Activated gamma-delta T cell (primary cell): Measurements from ENCODE around the gene TRAFD1.
"Not testable (repeated sequence)": the region's sequence is repeated elsewhere in the genome, so short reads cannot be mapped to it uniquely, and the experiment has no call there.

Experiments
- DNase-seq: peaks from one replicate; lab custom pipeline; 2025; lab: John Stamatoyannopoulos, UW

Gene TRAFD1

GRCh38 chr12:112158461-112159145 is 33.2 kb downstream of the TRAFD1 start:
- not testable (repeated sequence) for DNase-seq

DNA sequence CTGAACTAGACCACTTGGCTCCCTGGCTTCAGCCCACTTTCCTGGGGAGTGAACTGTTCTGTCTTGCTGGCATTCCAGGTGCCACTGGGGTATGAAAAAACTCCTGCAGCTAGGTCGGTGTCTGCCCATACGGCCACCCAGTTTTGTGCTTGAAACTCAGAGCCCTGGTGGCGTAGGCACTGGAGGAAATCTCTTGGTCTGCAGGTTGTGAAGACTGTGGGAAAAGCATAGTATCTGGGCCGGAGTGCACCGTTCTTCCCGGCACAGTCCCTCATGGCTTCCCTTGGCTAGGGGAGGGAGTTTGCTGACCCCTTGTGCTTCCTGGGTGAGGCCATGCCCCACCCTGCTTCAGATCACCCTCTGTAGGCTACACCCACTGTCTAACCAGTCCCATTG is 33.8 kb downstream of the TRAFD1 start:
- no peak for DNase-seq

DNA sequence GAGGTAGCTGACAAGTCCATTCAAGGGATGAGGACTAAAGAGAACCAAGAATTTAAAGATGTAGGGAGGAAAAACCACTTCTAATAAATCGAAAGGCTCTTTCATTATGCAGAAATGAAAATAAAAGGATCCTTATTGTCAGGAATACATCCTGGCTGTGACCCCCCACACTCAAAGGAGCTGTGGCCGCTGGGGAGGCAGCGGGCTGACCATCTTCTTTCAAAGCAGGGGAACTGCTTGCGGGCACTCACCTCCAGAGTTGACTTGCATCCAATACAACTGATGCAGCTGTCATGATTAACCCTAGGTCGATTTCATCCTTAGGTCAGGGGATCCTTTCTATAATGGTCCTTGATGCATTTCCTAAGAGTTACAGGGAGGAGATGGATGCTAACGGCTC is 35.3 kb downstream of the TRAFD1 start:
- DNase-seq = no peak

- DNase-seq = no peak
Observed at GRCh38 chr12:112161711-112162110, 36.4 kb downstream of the TRAFD1 start.

DNA sequence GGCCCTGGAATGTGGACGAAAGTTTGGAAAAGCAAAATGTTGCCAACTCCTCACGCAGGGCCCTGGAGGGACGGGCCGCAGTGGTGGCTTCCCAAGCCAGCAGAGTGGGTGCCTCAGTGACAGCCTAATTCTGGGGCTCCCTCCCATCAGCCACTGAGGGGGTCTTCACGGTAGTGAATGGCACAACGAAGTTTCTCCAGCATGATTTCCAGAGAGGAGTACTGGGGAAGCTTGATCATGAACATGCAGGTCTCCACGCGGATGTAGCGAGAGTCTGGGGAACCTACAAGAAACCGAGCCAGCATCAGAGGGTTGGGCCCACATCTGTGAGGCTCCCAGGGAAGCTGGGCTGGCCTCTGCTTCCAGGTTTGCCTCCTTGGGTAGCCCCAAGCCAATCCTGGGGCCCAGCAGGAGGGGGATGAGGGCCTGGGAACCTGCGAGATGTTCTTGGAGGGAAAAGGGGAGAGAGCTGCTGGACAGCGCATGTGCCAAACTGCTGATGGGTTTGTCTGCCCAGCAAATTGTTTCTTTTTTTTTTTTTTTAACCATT is 37.0 kb downstream of the TRAFD1 start:
- no peak for DNase-seq

- DNase-seq = no peak
Observed at GRCh38 chr12:112163056-112163455, 37.7 kb downstream of the TRAFD1 start.

GRCh38 chr12:112163471-112163991 is 38.2 kb downstream of the TRAFD1 start:
- DNase-seq = no peak

GRCh38 chr12:112164011-112164660 is 38.8 kb downstream of the TRAFD1 start:
- DNase-seq = no peak

- DNase-seq = no peak
Observed at GRCh38 chr12:112165624-112166023, 40.3 kb downstream of the TRAFD1 start.

DNA sequence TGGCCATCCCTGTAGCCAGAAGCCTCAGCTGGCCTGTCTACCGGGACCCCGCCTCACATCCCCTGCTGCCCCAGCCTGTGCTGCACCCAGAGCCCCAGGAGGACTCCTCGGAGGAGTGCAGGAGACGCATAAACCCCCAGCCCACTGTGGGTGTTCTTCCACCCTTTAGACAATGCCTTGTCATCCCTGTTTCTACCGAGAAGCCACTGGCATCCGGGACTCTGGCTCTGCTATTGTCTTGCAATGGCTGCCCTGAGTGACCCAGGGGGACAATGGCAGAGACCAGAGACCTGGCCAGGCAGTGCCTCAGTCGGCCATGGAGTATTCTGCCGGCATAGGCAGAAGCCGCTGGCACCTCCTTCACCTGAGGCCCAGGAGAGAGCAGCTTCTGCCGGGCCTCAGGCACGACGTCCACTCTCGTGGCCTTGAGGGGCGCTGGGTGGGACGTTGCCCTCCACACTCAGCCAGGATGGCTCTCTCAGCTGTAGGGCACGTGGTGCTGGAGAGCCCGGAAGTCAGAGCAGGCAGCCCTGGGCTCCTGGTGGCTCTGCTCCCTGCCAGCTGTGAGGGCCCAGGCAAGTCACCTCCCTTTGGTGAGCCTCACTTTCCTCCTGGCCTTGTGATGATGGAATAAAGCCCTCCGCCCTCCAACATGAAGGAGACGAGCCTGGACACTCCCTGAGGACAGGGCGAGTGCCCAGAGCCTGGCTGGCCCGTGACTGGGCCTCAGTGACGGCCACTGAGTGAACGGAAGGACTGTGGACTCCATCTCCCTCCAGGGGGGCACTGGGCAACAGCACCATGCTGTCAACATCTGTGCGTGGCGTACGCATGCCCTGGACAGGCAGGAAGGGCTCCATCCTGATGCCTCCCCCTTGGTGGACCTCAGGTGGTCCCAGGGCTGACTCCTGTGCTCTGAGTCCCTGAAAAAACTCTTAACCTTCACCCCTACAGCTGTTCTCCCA is 41.0 kb downstream of the TRAFD1 start:
- no peak for DNase-seq

DNA sequence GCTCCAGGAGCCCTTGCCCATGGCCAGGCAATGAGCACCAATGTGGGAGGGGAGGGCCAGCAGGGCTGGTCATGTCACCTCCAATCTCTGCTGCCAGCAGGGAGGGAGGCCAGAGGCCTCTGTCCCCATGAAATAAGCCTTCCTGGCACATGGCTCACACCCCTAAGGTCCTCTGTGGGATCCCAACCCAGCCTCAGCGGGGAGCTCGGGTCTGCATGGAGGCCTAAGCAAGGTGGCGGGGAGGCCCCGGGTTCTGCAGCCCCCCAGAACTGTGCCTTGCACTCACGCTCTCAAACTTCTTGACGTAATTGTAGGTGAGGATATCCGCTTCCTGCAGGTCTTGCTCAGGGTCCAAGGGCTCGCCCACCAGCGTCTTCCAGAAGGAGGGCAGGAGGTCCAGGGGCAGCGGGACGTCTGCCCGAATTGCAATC is 41.7 kb downstream of the TRAFD1 start:
- DNase-seq = no peak

DNA sequence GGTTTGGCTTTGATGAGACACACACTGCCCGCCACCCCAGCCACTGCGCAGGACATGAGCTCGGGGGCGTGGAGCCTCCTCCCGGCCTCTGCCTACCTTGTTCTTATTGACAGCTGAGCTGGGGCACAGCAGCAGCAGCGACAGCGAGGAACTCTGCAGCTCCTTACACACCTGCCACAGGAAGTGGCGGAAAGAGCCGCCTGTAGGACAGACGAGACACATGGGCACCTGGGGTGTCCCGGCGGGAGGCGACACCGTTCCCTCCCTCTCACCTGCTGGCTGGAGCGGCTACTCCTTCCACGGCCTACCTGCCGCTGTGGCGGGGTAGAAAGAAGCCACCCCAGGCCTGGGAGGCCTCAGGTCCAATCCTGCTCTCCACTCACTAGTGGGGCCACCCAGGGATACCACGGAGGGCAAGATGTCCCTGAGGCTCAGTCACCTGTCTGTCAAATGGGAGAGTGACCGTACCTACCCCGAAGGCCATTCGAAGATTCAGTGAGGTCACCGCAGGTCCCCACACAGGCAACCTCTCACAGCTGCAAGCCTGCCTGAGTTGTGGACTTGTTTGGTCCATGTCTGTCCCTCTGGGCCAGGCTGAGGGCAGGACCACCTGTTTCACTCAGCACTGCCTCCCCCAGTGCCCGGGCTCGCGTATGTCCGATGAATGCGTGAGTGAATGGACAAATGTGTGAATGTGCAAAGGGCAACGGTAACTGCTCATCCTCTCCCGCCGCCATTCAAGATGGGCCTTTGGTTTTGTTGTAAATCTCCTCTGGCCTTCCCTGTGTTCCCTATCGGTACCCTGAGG is 42.6 kb downstream of the TRAFD1 start:
- no peak for DNase-seq

DNA sequence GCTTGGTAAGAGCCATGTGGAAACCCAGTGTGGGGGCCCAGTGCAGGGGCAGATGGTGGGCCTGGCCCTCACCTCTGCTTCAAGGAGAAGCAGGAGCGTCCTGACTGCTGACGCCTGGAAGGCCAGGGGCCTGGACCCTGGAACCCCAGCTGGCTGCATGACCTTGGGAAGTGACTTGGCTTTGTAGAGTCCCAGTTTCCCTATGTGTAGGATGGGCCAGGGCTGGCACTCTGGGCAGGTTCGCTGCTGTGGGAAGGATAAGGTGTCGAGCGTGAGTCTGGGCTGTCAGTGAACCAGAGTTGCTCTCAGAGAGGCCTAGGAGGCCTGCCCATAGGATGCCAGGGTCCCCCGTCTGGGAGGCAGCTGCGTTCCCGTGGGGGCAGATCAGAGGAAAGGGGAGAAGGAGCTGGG is 43.2 kb downstream of the TRAFD1 start:
- no peak for DNase-seq

- DNase-seq = no peak
Observed at GRCh38 chr12:112169161-112169872, 44.0 kb downstream of the TRAFD1 start.

DNA sequence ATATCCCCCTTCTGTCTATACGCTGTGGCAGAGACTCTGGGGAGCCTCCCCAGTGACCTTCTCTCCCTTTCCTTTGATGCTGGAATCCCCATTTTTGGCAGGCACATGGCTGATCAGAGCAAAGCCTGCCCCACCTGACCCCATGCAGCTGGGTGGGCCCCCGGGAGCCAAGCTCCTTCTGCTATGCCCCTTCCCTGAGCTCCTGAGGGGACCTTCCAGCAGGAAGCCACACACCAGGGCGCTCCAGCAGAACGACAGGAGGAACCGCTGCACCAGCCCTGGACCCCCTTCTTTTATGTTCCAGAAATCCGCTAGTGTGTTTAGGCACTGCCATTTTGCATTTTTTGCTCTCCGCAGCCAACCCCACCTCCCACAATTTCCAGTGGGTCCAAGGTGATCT is 44.6 kb downstream of the TRAFD1 start:
- no peak for DNase-seq

DNA sequence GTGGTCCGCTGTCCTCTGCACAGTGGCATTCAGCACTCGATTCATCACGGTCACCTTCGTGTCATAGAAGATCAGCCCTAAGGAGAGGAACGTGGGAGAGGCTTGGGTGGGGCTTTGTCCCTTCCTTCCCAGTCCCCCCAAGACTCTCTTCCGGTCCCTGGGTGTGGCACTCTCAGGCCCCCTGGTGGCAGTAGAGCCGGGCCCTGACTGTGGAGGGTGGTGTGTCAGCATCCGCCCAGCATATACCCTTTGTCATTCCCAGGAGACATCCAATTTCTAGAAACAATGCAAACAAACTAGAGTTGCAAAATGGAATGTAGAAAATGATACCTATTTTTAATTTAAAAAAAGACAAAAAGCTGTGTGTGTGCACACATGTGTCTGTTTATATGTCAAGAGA is 45.0 kb downstream of the TRAFD1 start:
- no peak for DNase-seq

DNA sequence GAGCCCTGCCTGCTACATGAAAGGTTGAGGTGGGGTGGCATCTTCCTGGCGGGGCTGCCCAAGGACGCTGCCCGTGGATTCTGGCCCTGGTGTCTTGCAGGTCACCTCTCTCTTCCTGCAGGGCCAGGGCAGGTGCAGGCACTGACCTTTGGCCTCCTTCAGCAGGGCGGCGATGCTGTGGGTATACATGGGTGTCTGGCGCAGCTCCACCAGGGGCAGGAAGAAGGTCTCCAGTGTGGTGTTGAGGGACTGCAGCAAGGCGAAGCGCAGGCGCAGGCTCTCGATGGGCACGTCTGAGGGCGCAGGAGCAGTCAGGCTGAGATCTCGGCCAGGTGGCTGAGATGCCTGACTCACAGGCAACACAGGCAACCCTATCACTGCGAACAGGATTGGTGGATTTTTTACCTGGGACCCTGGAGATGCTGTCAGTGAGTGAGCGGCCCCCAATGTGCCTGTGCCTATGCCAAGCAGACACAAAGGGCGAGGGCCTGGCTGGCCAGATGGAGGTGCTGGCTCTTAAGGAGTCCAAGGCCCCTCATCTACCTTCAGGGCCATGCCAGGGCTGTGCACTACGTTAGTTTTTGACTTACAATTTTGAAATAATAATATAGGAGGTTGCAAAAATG is 45.7 kb downstream of the TRAFD1 start:
- no peak for DNase-seq

GRCh38 chr12:112172556-112173324 is 47.4 kb downstream of the TRAFD1 start:
- no peak for DNase-seq
